Right ventricle myocardium superior (tissue), 1 donor: ENCODE results near the gene SLC12A2. TPM values are rescaled to one million over a fixed set of nuclear protein-coding genes. Genes with fewer than 3 reads are reported as not detected.

Source experiments
- ATAC-seq: fragments of 200-7000 bp; cut with Tn5 transposase; one replicate; pipeline ENCODE4 v1.9.1; 2020; ENCODE audit warnings: mild to moderate bottlenecking; ENCODE audit not compliant: poor library complexity
- DNase-seq: peaks from one replicate; pipeline ENCODE4 v3.0.0-alpha.2; 2020
- intact Hi-C: fragments of 100-400 bp; cut with DNase I; formaldehyde crosslinking; loops from one replicate; pipeline ENCODE4 v1.11.2; 2022
- long read RNA-seq: library from polyadenylated mRNA; unstranded; transcript quantifications from one replicate; pipeline ENCODE4 v2.0.0, GENCODE V29; 2021
- total RNA-seq: library from RNA; stranded (reverse); fragmentation: NEBNext Ultra II Directional; extraction: Animal tissue kit (Norgen Biotek cat#: 25700); gene quantifications from one replicate; pipeline ENCODE4 v1.2.1, GENCODE V29; 2021
- donor health status: DM: no; HTN: yes; CAD: no; lungs with severe emphysema.

Gene SLC12A2
- 11.6 TPM for total RNA-seq
- long read RNA-seq, full-length matches to known transcripts: 1 of 5 reads
- long read RNA-seq, partial matches to known transcripts: 3 of 5 reads
- long read RNA-seq, other reads (novel, unspliced or antisense): 1 of 5 reads

DNA sequence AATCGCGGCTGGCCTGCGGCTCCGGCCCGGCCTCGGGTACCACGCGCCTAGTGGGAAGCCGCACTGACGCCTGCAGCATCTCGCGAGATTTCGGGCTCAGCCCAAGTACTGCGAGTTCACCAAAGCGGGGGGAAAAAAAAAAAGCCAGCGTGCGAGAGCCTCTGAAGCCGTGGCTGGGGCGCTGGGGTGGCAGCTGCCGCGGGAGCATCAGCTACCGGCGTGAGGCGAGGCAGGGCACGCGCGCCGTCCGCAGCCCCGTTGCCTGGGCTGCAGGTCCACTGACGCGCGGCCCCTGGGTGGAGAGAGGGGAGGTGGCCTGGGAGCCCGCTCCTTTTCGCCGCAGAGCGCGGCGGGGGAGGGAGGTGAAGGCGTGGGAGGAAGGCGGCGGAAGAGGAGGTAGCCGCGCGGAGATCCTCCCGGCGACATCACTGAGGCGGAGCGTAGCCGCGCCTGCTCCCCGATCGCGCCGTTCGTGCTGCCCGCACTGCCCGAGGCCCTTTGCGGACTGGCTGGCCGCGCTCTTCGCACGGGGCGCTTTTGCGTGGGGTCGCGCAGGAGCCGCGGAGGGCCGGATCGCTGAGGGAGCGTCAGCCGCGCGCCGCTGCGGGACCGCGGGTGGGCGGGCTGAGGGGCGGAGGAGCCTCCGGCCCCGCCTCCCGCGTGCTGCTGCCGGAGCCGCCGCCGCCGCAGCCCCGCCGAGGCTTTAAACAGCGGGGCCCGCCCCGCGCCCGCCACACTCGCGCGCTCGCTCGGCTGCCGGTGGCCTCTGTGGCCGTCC, at the start of gene SLC12A2:
Gene SLC12A2, plus strand, starts transcription at position 734 of the 778 bp plus-strand sequence. CDS start 189 bp downstream, outside the sequence.
- ATAC-seq (peak; percentile 93), DNase-seq (peak; percentile 95)
- intact Hi-C loops: loop anchor here (10.0 kb wide), 2 partner anchors 208 to 328 kb away; no protein-coding TSS in a partner anchor

DNA sequence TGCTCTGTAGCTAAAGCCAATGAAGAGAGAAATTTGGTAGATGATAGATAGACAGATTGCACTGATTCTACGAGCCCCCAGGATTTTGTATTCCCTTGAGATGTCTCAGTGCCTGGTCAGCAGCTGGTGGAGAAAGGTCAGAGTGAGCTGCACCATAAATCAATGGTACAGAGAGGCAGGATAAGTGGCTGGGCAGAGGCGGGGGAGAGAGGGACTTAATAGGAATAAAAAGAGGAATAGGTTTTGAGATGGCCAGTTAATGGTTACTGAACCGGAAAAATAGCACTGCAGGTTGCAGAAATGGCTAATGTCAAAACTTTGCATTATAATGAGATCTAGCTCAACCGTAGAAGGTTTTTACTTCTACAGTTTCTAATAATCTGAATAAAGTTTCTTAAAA, 47.9 kb upstream of the SLC12A2 start:
- no peak for DNase-seq
- intact Hi-C loops: no loop called here
- no peak for ATAC-seq

DNA sequence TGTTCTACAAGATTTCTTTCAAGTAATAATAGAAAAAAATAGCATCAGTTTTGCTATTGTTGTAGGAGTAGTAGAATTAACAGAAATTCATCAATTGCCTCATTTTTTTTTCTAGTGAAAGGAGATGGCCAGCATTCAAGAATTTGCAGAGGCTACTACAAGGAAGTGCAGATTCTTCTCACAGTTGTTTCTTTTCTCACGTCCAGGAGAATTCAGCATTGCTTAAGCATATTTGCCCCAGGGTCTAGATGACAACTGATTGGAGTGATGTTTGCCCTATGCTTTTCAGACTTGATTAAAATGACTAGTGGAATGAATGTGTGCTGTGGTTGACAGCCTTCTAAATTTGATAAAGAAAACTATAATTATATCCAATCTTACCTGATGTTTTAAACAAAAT, 46.6 kb upstream of the SLC12A2 start:
- no peak for ATAC-seq
- intact Hi-C loops: no loop called here
- DNase-seq: no peak

GRCh38 chr5:128038643-128039042, 44.9 kb upstream of the SLC12A2 start:
- DNase-seq (no peak), ATAC-seq (no peak)
- intact Hi-C loops: no loop called here

DNA sequence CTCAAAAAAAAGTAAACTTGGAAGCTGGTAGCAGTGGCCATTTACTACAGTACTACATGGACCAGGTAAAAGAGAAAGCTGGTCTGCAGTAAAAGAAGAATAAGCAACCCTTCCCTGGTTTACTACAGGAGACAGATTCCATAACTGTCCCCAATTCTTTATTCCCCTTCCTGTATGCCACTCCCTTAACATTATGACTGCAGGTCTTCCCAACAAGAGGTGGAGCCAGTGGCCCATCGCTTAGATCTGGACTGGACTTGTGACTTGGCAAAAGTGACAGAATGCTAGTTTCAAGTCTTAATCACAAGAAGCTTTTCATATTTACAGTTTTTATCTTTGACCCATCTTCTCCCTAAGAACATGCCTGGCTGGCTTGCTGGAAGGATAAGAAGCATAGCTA, 42.6 kb upstream of the SLC12A2 start:
- no peak for DNase-seq
- no peak for ATAC-seq
- intact Hi-C loops: no loop called here

- intact Hi-C loops: loop anchor here (10.0 kb wide), 1 partner anchor 88 kb away; no protein-coding TSS in a partner anchor
- no peak for ATAC-seq
- no peak for DNase-seq
These were observed 30.8 kb upstream of the SLC12A2 start for GRCh38 chr5:128052780-128053179.

- DNase-seq: no peak
- intact Hi-C loops: loop anchor here (10.0 kb wide), 1 partner anchor 89 kb away; no protein-coding TSS in a partner anchor
- peak; percentile 63 for ATAC-seq
These were observed 30.1 kb upstream of the SLC12A2 start for GRCh38 chr5:128053291-128053954.

DNA sequence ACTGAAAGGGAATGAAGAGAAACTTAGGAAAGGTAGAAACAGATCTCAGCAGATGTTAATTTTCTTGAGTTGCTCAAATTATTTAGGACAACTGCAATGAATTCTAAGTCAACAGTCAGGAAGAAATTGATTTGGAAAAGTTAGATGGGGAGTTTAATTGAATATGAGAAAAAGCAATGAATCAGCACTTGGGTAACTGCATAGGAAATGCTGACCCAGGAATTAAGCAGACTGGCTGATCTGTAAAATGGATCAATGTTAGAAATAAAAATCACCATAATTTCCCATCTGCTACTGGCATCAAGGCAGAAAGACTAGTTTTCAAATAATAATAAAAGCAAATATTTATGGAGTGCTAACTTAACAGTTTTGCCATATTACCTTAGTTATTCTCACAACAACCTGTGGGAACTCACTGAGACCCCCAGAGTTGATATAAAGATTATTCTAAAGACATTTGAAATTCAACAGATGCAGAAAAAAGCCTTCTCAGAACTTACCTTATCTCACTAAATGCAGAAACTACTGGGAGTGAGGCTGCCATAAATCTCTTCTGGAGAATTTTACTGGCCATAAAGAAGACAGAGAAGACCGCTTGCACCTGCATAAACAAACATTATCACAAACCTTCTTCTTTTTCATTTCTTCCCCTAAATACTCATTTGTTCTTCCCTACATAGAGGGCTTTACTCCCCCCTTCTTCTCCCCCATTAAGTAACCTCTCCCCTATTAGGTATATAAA, 22.8 kb upstream of the SLC12A2 start:
- ATAC-seq (no peak), DNase-seq (no peak)
- intact Hi-C loops: no loop called here

- DNase-seq: no peak
- intact Hi-C loops: no loop called here
- ATAC-seq: no peak
These were observed 21.3 kb upstream of the SLC12A2 start for GRCh38 chr5:128062172-128062746.

GRCh38 chr5:128074171-128074570, 9.4 kb upstream of the SLC12A2 start:
- ATAC-seq (no peak), DNase-seq (no peak)
- intact Hi-C loops: no loop called here

DNA sequence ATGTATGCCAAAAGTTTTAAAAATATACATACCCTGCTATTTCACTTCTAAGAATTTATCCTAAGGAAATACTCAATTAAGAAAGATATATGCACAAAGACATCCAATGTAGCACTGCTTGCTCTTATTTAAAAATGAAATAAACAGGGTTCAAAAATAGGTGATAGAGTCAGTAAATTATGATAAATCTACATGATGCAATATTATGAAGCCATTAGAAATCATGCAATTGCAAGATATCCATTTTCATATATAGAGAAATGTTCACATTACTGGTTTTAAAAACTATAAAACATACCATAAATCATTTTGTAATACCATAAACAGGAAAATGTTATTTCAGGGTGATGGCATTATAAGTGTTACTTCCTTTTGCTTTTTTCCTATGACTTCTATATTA, 8.6 kb upstream of the SLC12A2 start:
- ATAC-seq (no peak), DNase-seq (no peak)
- intact Hi-C loops: no loop called here

DNA sequence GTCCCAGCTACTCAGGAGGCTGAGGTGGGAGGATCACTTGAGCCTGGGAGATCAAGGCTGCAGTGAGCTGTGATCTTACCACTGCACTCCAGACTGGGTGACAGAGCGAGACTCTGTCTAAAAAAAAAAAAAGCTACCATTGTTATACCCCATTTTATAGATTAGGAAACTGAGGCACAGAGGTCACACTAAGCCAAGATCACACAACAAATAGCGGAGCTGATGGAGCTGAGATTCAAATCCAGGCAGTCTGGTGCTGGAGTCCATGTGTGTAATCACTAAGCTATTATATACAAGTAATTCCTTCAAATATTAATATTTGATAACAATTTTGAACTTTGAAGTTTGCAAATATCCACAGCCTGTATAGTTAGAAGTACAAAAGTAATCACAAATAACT, 6.0 kb upstream of the SLC12A2 start:
- ATAC-seq (no peak), DNase-seq (no peak)
- intact Hi-C loops: no loop called here

DNA sequence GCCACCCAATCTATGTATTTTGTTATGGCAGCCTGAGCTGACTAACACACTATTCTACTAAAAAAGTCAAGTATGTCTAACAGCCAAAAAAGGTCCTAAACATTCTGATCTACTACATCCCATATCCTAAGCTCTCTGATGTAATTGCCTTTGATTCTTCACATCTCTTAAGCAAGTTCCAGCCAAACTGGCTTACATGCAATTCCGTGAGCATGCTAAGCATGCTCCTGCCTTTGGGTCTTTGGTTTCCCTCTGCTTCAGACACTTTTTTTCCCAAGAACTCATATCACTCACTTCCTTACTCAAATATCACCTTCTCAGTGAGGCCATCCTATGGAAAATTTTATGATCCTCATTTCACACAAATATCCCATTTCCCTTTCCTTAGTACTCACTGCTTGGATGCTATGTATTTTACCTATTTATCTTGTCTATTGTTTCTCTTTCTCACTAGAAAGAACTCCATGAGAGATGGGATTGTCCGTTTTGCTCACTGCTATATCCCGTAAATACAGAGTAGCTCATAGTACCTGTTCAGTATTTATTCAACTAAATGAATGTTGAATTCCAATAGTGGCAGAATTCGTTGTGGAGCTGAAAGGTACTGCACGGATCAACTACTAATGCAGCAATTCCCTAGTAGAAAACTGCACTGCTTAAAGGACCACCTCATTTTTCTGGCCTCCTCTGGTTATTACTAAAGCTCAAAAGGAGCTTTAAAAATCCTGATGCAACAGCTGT, 2.3 kb upstream of the SLC12A2 start:
- no peak for DNase-seq
- intact Hi-C loops: loop anchor here (10.0 kb wide), 2 partner anchors 206 to 326 kb away; no protein-coding TSS in a partner anchor
- no peak for ATAC-seq

DNA sequence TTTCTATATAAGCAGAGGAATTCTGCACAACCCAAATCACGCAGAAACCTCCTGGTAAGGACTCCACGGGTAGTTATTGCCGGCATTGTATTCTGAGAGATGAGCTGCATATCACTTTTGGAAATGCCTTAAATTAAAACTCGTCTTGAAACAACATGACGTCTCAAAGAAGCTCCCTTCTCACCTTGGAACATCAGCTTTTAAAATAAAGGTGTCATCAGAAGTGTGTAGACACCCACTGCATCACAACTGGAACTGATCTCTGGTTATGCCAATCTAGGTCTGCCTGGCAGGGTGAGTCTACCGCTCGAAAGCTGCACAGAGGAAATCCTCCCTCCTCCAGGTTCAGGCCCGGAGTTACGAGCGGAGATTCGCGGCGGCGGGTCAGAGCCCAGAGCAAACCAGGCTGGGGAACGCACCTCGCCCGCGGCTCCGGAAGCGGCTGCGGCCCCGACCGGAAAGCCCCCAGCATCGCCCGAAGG, 974 bp upstream of the SLC12A2 start:
- peak; percentile 37 for ATAC-seq
- DNase-seq: no peak
- intact Hi-C loops: loop anchor here (10.0 kb wide), 2 partner anchors 208 to 328 kb away; no protein-coding TSS in a partner anchor

GRCh38 chr5:128083811-128084227, 253 bp downstream of the SLC12A2 start:
- intact Hi-C loops: loop anchor here (10.0 kb wide), 2 partner anchors 209 to 329 kb away; no protein-coding TSS in a partner anchor
- ATAC-seq (peak; percentile 53), DNase-seq (no peak)

DNA sequence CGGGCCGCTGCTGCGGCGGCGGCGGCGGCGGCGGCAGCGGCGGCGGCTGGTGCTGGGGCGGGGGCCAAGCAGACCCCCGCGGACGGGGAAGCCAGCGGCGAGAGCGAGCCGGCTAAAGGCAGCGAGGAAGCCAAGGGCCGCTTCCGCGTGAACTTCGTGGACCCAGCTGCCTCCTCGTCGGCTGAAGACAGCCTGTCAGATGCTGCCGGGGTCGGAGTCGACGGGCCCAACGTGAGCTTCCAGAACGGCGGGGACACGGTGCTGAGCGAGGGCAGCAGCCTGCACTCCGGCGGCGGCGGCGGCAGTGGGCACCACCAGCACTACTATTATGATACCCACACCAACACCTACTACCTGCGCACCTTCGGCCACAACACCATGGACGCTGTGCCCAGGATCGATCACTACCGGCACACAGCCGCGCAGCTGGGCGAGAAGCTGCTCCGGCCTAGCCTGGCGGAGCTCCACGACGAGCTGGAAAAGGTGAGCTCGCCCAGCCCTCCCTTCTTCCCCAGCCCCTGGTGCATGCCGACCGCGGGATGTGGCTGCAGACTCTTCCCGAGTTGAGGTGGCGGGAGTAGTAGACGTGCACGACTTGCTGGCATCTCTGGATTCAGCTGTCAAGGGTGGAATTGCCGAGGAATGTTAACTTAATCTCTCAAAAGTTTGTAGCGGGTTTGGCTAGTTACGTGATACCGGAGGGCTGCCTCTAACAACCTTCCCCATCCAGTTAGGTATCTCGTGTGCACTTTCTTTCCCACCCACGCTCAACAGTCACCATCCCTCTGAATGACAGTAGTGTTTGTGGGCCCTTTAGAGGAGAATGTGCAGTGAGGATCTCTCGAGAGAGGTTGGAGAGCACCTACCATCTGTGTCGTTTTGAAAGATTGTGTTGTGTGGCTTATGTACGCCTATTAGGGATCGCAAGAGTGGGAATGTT, 932 bp downstream of the SLC12A2 start:
- DNase-seq (peak; percentile 61), ATAC-seq (no peak)
- intact Hi-C loops: loop anchor here (10.0 kb wide), 2 partner anchors 210 to 330 kb away; no protein-coding TSS in a partner anchor

GRCh38 chr5:128085413-128085812, 1.8 kb downstream of the SLC12A2 start:
- intact Hi-C loops: loop anchor here (10.0 kb wide), 2 partner anchors 211 to 331 kb away; no protein-coding TSS in a partner anchor
- ATAC-seq (no peak), DNase-seq (no peak)
